Uterus (tissue), 4 donors: ENCODE measurements around the gene FCER1G. TPM values are rescaled to one million over a fixed set of nuclear protein-coding genes. Genes with fewer than 3 reads are reported as not detected.
"Not testable (repeated sequence)": the region's sequence is repeated elsewhere in the genome, so short reads cannot be mapped to it uniquely, and the experiment has no call there.

Experiments used
- DNase-seq, 2 donors: peaks; one replicate each; pipeline ENCODE4 v3.0.0-alpha.2; 2019 to 2020
- H3K27ac ChIP-seq, 2 donors: fragments of 200-600 bp; sonication (generic); 1 replicate in 1 of 2; 2 replicates in 1 of 2; pipeline ENCODE4 v1.5.1; 2016 to 2018
- H3K27me3 ChIP-seq, 2 donors: fragments of 200-600 bp; sonication (generic); one replicate each; pipeline ENCODE4 v1.5.1; 2018 to 2019; ENCODE audit warnings: control low read depth in 1 of 2
- H3K36me3 ChIP-seq, 2 donors: fragments of 200-600 bp; sonication (generic); one replicate each; pipeline ENCODE4 v1.5.1; 2019; ENCODE audit warnings: control low read depth in 1 of 2
- H3K4me1 ChIP-seq, 2 donors: fragments of 200-600 bp; sonication (generic); one replicate each; pipeline ENCODE4 v1.5.1; 2018 to 2019; ENCODE audit warnings: control low read depth in 1 of 2
- H3K4me3 ChIP-seq, 2 donors: fragments of 200-600 bp; sonication (generic); 1 replicate in 1 of 2; 2 replicates in 1 of 2; pipeline ENCODE4 v1.5.1; 2018 to 2019; ENCODE audit warnings: mild to moderate bottlenecking in 1 of 2
- H3K9me3 ChIP-seq, 2 donors: fragments of 200-600 bp; sonication (generic); one replicate each; pipeline ENCODE4 v1.5.1; 2019; ENCODE audit warnings: control low read depth in 1 of 2
- CTCF ChIP-seq, 4 experiments: fragments of 200-600 bp in 2 of 4; fragments of 450-650 bp in 2 of 4; sonication (generic) in 2 of 4; IDR thresholded peaks; one replicate each; pipeline ENCODE4 v1.5.1; 2016 to 2019; ENCODE audit warnings: antibody characterized with exemption in 4 of 4, mild to moderate bottlenecking in 2 of 4, moderate library complexity in 1 of 4
- POLR2A ChIP-seq, 2 donors: fragments of 450-650 bp; IDR thresholded peaks; one replicate each; pipeline ENCODE4 v1.6.1; 2016; ENCODE audit warnings: antibody characterized with exemption in 2 of 2, mild to moderate bottlenecking in 1 of 2, moderate library complexity in 1 of 2
- intact Hi-C: fragments of 100-400 bp; cut with DNase I; formaldehyde crosslinking; loops from one replicate; pipeline ENCODE4 v1.15.1; 2023; ENCODE audit warnings: low total_unique reads
- total RNA-seq, 4 donors: library from RNA; depleted of rRNA in 3 of 4; stranded (reverse); fragments of >200 nt in 3 of 4; gene quantifications; one replicate each; pipeline versions ENCODE4 v1.1.0 to v1.2.4, GENCODE V29; 2014 to 2023
- donor health status: DM: yes; HTN: yes; CAD: no.

Gene FCER1G
- total RNA-seq, 4 donors from 2014 or later: 1.3 to 39.4 (median 12.6) TPM

- H3K36me3 ChIP-seq: no peaks in the 10 kb centered on the region
- H3K4me3 ChIP-seq: no peak within 1 kb of the TSS
- no peak for DNase-seq
- TF ChIP-seq POLR2A (IDR thresholded peaks at IDR 0.05): no peak
- no peak for TF ChIP-seq CTCF (IDR thresholded peaks at IDR 0.05)
- H3K27ac ChIP-seq: no peak within 1 kb of the TSS
- H3K27me3 ChIP-seq: no peaks in the 10 kb centered on the region
- intact Hi-C loops: no loop called here
- H3K4me1 ChIP-seq: no peaks in the 10 kb centered on the region
- no peaks in the 10 kb centered on the region for H3K9me3 ChIP-seq
Observed at GRCh38 chr1:161238039-161238473, 23.0 kb downstream of the FCER1G start, which contains the start of gene NR1I3. NR1I3 (minus strand) TSS chr1:161238203; CDS start chr1:161236565, 1,638 bp downstream.

- Histone ChIP-seq H3K27me3 (no peaks in the 10 kb centered on the region), H3K36me3 (no peaks in the 10 kb centered on the region), H3K27ac (no peak overlapping the region), H3K4me3 (no peak overlapping the region), H3K4me1 (no peaks in the 10 kb centered on the region), H3K9me3 (no peaks in the 10 kb centered on the region)
- no peak for TF ChIP-seq CTCF (IDR thresholded peaks at IDR 0.05)
- no peak for TF ChIP-seq POLR2A (IDR thresholded peaks at IDR 0.05)
- intact Hi-C loops: no loop called here
- DNase-seq: no peak
Observed at GRCh38 chr1:161241682-161242081, 26.6 kb downstream of the FCER1G start.

GRCh38 chr1:161242313-161242712 is 27.2 kb downstream of the FCER1G start:
- Histone ChIP-seq H3K36me3 (no peaks in the 10 kb centered on the region), H3K4me3 (no peak overlapping the region), H3K4me1 (no peaks in the 10 kb centered on the region), H3K27ac (no peak overlapping the region), H3K27me3 (no peaks in the 10 kb centered on the region), H3K9me3 (no peaks in the 10 kb centered on the region)
- TF ChIP-seq CTCF (IDR thresholded peaks at IDR 0.05) (no peak), POLR2A (IDR thresholded peaks at IDR 0.05) (no peak)
- intact Hi-C loops: no loop called here
- no peak for DNase-seq

- no peak overlapping the region for H3K27ac ChIP-seq
- no peak overlapping the region for H3K4me3 ChIP-seq
- no peaks in the 10 kb centered on the region for H3K27me3 ChIP-seq
- H3K4me1 ChIP-seq: no peaks in the 10 kb centered on the region
- DNase-seq: no peak
- H3K36me3 ChIP-seq: no peaks in the 10 kb centered on the region
- H3K9me3 ChIP-seq: no peaks in the 10 kb centered on the region
- TF ChIP-seq CTCF (IDR thresholded peaks at IDR 0.05) (no peak), POLR2A (IDR thresholded peaks at IDR 0.05) (no peak)
- intact Hi-C loops: no loop called here
Observed at GRCh38 chr1:161244888-161245287, 29.8 kb downstream of the FCER1G start.

GRCh38 chr1:161250100-161250499 is 35.0 kb downstream of the FCER1G start:
- DNase-seq, intact Hi-C loops, H3K27me3 ChIP-seq, H3K36me3 ChIP-seq, H3K4me1 ChIP-seq, H3K9me3 ChIP-seq, H3K27ac ChIP-seq, H3K4me3 ChIP-seq: not testable (repeated sequence)

- intact Hi-C loops: no loop called here
- no peak for DNase-seq
- H3K27ac ChIP-seq: no peak overlapping the region
- no peaks in the 10 kb centered on the region for H3K9me3 ChIP-seq
- no peaks in the 10 kb centered on the region for H3K4me1 ChIP-seq
- TF ChIP-seq POLR2A (IDR thresholded peaks at IDR 0.05) (no peak), CTCF (IDR thresholded peaks at IDR 0.05) (no peak)
- no peaks in the 10 kb centered on the region for H3K36me3 ChIP-seq
- no peaks in the 10 kb centered on the region for H3K27me3 ChIP-seq
- H3K4me3 ChIP-seq: no peak overlapping the region
Observed at GRCh38 chr1:161250829-161251228, 35.7 kb downstream of the FCER1G start.
